Activated naive CD4-positive, alpha-beta T cell treated with anti-CD3 and anti-CD28 coated beads, Interleukin-2, amount 50 U/mL, for 24 hours (primary cell): ENCODE data around the gene LYSMD4.
"Not testable (repeated sequence)": the region's sequence is repeated elsewhere in the genome, so short reads cannot be mapped to it uniquely, and the experiment has no call there.

Source experiments
- H3K27ac Mint-ChIP-seq: one replicate; pipeline ENCODE4 v1.8.0; 2021; ENCODE audit warnings: mild to moderate bottlenecking, mixed read lengths
- H3K27me3 Mint-ChIP-seq: one replicate; pipeline ENCODE4 v1.8.0; 2021; ENCODE audit warnings: mixed read lengths
- H3K36me3 Mint-ChIP-seq: one replicate; pipeline ENCODE4 v1.8.0; 2021; ENCODE audit warnings: mixed read lengths
- H3K4me1 Mint-ChIP-seq: one replicate; pipeline ENCODE4 v1.8.0; 2021; ENCODE audit warnings: mixed read lengths
- H3K4me3 Mint-ChIP-seq: one replicate; pipeline ENCODE4 v1.8.0; 2021; ENCODE audit warnings: mild to moderate bottlenecking, mixed read lengths
- H3K9me3 Mint-ChIP-seq: one replicate; pipeline ENCODE4 v1.8.0; 2021; ENCODE audit warnings: mixed read lengths

Gene LYSMD4

DNA sequence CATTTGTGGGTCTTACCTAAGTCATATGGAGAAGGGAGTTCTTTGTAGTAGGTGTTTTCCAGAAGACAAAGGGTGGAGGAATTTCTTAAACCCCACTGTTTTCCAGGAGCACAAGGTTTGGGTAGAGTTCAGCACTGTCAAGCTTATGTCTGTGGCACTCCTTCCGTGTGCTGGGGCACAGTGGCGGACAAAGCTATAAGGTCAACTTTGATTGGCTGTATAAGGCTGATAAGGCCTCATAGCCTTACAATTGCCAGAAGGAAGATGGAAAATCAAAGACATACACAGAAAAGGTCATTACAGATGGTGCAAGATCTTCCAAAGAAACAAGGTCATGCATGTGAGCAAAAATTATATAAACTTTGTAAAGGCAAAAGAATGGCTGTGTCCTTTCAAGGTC lies 3.5 kb upstream of the LYSMD4 start:
- no peaks in the 10 kb centered on the region for H3K36me3 Mint-ChIP-seq
- H3K27me3 Mint-ChIP-seq, result no peaks in the 10 kb centered on the region
- H3K27ac Mint-ChIP-seq, result no peak overlapping the region
- H3K9me3 Mint-ChIP-seq, result no peaks in the 10 kb centered on the region
- no peak overlapping the region for H3K4me3 Mint-ChIP-seq
- peaks cover 16% of the 10 kb centered on the region for H3K4me1 Mint-ChIP-seq

DNA sequence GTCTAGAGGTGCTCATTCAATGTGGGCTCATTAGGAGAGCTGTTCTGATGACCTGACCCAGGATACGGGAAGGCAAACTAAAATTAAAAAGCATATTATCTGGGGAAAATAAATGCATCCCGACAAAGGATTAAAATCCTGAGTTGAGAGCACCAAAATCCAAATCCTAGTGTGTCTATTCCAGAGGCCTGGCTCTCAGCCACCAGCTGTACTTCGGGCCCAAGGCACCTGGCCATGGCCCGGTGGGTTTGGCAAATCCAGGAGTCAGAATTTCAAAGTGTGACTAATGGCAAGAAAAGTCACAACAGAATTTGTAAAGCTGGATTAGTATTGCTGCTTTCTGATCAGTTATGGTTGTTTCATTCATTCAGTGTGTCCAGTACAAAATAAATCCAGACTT lies 2.6 kb upstream of the LYSMD4 start:
- Mint-ChIP-seq H3K9me3 (no peaks in the 10 kb centered on the region), H3K36me3 (no peaks in the 10 kb centered on the region), H3K4me1 (peaks cover 21% of the 10 kb centered on the region), H3K27me3 (no peaks in the 10 kb centered on the region), H3K4me3 (no peak overlapping the region), H3K27ac (no peak overlapping the region)

GRCh38 chr15:99734575-99734974 lies 1.3 kb upstream of the LYSMD4 start:
- peaks cover 30% of the 10 kb centered on the region for H3K4me1 Mint-ChIP-seq
- no peaks in the 10 kb centered on the region for H3K9me3 Mint-ChIP-seq
- no peaks in the 10 kb centered on the region for H3K36me3 Mint-ChIP-seq
- no peaks in the 10 kb centered on the region for H3K27me3 Mint-ChIP-seq
- peak overlapping the region; percentile 68 for H3K27ac Mint-ChIP-seq
- peak overlapping the region; percentile 30 for H3K4me3 Mint-ChIP-seq

GRCh38 chr15:99734040-99734291 lies 729 bp upstream of the LYSMD4 start:
- Mint-ChIP-seq H3K4me1 (peaks cover 30% of the 10 kb centered on the region), H3K4me3 (peak overlapping the region; percentile 88), H3K27ac (peak overlapping the region; percentile 91)
- H3K9me3 Mint-ChIP-seq, H3K36me3 Mint-ChIP-seq, H3K27me3 Mint-ChIP-seq: not testable (repeated sequence)

DNA sequence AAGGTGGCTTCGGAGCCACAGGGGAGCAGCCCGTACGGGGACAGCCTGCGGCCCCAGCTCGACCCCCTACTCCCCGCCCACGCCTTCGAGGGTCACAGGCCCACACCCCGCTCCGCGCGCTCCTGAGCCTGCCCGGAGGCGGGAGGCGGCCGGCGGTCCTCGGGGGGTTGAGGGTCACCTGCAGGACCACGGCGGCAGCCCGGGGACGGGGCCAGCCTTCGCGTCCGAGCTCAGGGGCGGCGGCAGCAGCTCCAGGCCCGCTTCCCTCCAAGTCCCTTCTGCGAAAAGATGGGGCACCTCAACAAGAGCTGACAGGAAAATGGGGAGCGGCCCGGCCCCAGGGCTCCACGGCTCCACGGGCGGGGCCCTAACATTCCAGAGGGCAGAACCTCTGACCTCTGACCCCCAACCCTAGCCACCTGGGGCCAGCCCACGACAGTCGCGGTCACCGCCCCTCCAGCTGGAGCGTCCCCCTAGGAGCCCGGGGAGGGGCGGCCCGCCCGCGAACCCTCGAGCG lies 428 bp downstream of the LYSMD4 start:
- Mint-ChIP-seq H3K4me1 (peaks cover 30% of the 10 kb centered on the region), H3K9me3 (no peaks in the 10 kb centered on the region)

DNA sequence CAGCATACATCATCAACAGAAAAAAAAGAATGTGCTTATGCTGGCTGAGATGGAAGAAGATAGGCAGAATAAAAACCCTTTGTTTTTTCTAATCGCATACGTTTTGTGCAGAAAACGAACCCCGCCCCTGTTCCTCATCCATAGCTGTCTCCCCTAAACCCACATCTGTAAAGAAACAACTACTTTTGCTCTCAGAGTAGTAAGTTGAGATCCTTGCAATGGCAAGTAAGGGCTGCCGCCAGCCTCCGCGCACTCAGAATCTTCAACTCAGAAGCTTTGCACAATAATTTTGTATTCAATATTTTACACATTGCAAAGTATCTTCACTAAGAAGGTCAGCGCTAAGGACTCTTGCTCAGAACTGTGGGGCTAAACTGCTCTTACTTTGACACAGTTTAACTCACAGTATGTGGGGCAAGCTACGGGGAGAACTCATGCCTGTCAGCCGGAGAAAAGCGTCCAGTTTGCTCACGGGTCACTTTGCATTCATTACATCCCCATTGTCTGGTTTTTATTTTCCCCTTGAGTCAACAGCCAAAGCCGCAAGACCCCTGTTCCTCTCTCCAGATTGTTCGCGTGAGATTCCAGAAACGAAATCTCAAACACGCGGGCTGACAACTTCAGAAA lies 1.0 kb downstream of the LYSMD4 start:
- H3K4me3 Mint-ChIP-seq, result peak overlapping the region; percentile 85
- no peaks in the 10 kb centered on the region for H3K9me3 Mint-ChIP-seq
- H3K4me1 Mint-ChIP-seq, result peaks cover 30% of the 10 kb centered on the region
- H3K27ac Mint-ChIP-seq, result peak overlapping the region; percentile 55
- H3K36me3 Mint-ChIP-seq, result no peaks in the 10 kb centered on the region
- no peaks in the 10 kb centered on the region for H3K27me3 Mint-ChIP-seq

More for the DNA sequence above, 428 bp downstream of the LYSMD4 start:
- H3K27me3 Mint-ChIP-seq, result no peaks in the 10 kb centered on the region
- H3K36me3 Mint-ChIP-seq, result no peaks in the 10 kb centered on the region
- peak overlapping the region; percentile 85 for H3K4me3 Mint-ChIP-seq
- no peak overlapping the region for H3K27ac Mint-ChIP-seq

DNA sequence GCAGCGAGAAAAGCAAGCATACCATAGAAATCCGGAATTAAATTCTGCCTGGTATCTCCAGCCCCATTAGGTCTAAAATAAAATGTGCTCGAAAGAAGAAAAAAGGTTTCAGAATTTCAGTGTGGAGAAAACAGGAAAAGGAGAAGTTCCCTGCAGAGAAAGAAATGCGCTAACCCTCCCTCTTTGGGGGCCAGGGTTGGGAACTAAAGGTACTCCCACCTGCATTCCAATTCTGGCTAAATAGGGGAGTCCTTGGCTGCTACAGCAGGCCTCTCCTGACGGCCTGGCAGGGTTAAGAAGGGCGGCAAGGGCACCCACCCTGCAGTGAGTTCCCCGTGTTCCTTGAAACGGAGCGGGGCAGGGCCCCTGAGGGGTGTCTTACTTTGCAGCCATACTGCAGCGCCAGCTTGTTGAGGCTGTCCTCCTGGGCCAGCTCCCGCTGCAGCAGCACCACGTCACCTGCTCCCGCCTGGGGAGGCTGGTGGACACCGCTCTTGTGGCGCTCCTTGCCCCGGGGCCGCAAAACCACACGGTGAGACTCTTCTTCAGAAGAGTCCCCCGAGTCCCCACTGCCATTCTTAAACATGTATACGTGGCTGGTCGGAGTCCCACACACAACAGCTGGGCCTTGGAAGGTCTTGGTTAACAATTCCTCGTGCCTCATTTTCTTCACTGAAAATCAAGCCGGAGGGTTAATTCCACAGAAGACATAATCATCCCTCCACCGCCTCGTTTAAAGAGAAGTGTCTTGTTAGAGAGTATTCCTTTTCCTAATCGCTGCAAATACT lies 1.7 kb downstream of the LYSMD4 start:
- Mint-ChIP-seq H3K27ac (no peak overlapping the region), H3K4me3 (peak overlapping the region; percentile 85), H3K9me3 (no peaks in the 10 kb centered on the region), H3K27me3 (no peaks in the 10 kb centered on the region), H3K4me1 (peaks cover 30% of the 10 kb centered on the region), H3K36me3 (no peaks in the 10 kb centered on the region)

- H3K4me3 Mint-ChIP-seq, result no peak overlapping the region
- H3K36me3 Mint-ChIP-seq, result no peaks in the 10 kb centered on the region
- H3K27ac Mint-ChIP-seq, result no peak overlapping the region
- peaks cover 30% of the 10 kb centered on the region for H3K4me1 Mint-ChIP-seq
- H3K27me3 Mint-ChIP-seq, result no peaks in the 10 kb centered on the region
- H3K9me3 Mint-ChIP-seq, result no peaks in the 10 kb centered on the region
Observed at GRCh38 chr15:99729920-99730319, 3.3 kb downstream of the LYSMD4 start.

GRCh38 chr15:99729327-99729726 lies 3.9 kb downstream of the LYSMD4 start:
- Mint-ChIP-seq H3K27ac (no peak overlapping the region), H3K4me1 (peaks cover 27% of the 10 kb centered on the region), H3K4me3 (no peak overlapping the region), H3K9me3 (no peaks in the 10 kb centered on the region), H3K27me3 (no peaks in the 10 kb centered on the region), H3K36me3 (no peaks in the 10 kb centered on the region)

- H3K27ac Mint-ChIP-seq, result no peak overlapping the region
- H3K36me3 Mint-ChIP-seq, result no peaks in the 10 kb centered on the region
- H3K9me3 Mint-ChIP-seq, result no peaks in the 10 kb centered on the region
- peaks cover 26% of the 10 kb centered on the region for H3K4me1 Mint-ChIP-seq
- H3K27me3 Mint-ChIP-seq, result no peaks in the 10 kb centered on the region
- no peak overlapping the region for H3K4me3 Mint-ChIP-seq
Observed at GRCh38 chr15:99728916-99729315, 4.3 kb downstream of the LYSMD4 start.

DNA sequence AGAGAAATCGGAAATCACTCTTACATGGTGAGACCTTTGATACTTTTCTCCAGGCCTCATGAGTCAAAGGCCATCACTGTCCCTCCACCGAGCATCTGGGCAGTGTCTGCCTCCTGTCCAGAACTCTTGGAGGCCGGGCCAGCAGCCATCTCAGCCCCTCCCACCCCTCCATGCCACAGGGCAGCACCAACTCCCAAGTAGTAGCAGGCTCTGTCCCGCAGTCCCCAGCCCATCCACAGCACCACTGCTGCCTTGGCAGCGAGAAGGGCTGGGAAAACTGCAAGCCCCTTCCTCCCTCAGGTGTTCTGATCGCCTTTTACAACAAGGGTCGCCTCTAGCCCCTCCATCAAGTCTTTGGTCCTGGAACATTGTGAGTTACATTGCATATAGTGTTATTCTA lies 5.5 kb downstream of the LYSMD4 start:
- Mint-ChIP-seq H3K4me1 (peaks cover 22% of the 10 kb centered on the region), H3K27ac (no peak overlapping the region), H3K36me3 (no peaks in the 10 kb centered on the region), H3K9me3 (no peaks in the 10 kb centered on the region), H3K4me3 (no peak overlapping the region), H3K27me3 (no peaks in the 10 kb centered on the region)

- Mint-ChIP-seq H3K36me3 (no peaks in the 10 kb centered on the region), H3K27me3 (no peaks in the 10 kb centered on the region), H3K4me3 (no peak overlapping the region), H3K4me1 (peaks cover 20% of the 10 kb centered on the region), H3K9me3 (no peaks in the 10 kb centered on the region), H3K27ac (no peak overlapping the region)
Observed at GRCh38 chr15:99727330-99727729, 5.9 kb downstream of the LYSMD4 start.

GRCh38 chr15:99726333-99726732 lies 6.9 kb downstream of the LYSMD4 start:
- Mint-ChIP-seq H3K27ac (no peak overlapping the region), H3K4me3 (no peak overlapping the region), H3K4me1 (peaks cover 23% of the 10 kb centered on the region), H3K27me3 (no peaks in the 10 kb centered on the region), H3K9me3 (no peaks in the 10 kb centered on the region), H3K36me3 (no peaks in the 10 kb centered on the region)

- peak overlapping the region; percentile 14 for H3K27ac Mint-ChIP-seq
- H3K4me3 Mint-ChIP-seq, result no peak overlapping the region
- H3K36me3 Mint-ChIP-seq, result no peaks in the 10 kb centered on the region
- H3K4me1 Mint-ChIP-seq, result peaks cover 41% of the 10 kb centered on the region
- no peaks in the 10 kb centered on the region for H3K9me3 Mint-ChIP-seq
- no peaks in the 10 kb centered on the region for H3K27me3 Mint-ChIP-seq
Observed at GRCh38 chr15:99722406-99722805, 10.8 kb downstream of the LYSMD4 start.

- Mint-ChIP-seq H3K36me3 (no peaks in the 10 kb centered on the region), H3K27me3 (no peaks in the 10 kb centered on the region), H3K27ac (peak overlapping the region; percentile 1), H3K4me1 (peaks cover 41% of the 10 kb centered on the region), H3K4me3 (no peak overlapping the region), H3K9me3 (no peaks in the 10 kb centered on the region)
Observed at GRCh38 chr15:99721896-99722295, 11.3 kb downstream of the LYSMD4 start.

- Mint-ChIP-seq H3K27me3 (no peaks in the 10 kb centered on the region), H3K27ac (peak overlapping the region; percentile 86), H3K4me1 (peaks cover 41% of the 10 kb centered on the region), H3K36me3 (no peaks in the 10 kb centered on the region), H3K9me3 (no peaks in the 10 kb centered on the region), H3K4me3 (peak overlapping the region; percentile 75)
Observed at GRCh38 chr15:99721104-99721778, 12.0 kb downstream of the LYSMD4 start.
